ENCODE results near the gene TCP1. TPM values are rescaled to one million over a fixed set of nuclear protein-coding genes. Genes with fewer than 3 reads are reported as not detected.
"Not testable (repeated sequence)": the region's sequence is repeated elsewhere in the genome, so short reads cannot be mapped to it uniquely, and the experiment has no call there.

TCP1 gene
- total RNA-seq, 3 donors from 2014 or later, result 119 to 151 (median 137) TPM

GRCh38 chr6:159751448-159751847, 38.0 kb downstream of the TCP1 start:
- H3K27me3 ChIP-seq, result no peaks in the 10 kb centered on the region
- no peak for DNase-seq (ENCODE audit: low spot score in 2 of 2)
- H3K36me3 ChIP-seq, result peaks cover 8% of the 10 kb centered on the region
- no peak overlapping the region for H3K4me3 ChIP-seq
- no peak overlapping the region for H3K27ac ChIP-seq
- intact Hi-C loops (cut with DNase I; ENCODE audit: low total_unique reads), result no loop called here
- H3K9me3 ChIP-seq, result no peaks in the 10 kb centered on the region
- TF ChIP-seq POLR2AphosphoS5 (IDR thresholded peaks at IDR 0.05) (no peak), CTCF (IDR thresholded peaks at IDR 0.05) (no peak), POLR2A (IDR thresholded peaks at IDR 0.05) (no peak)
- H3K4me1 ChIP-seq, result peaks cover 0 to 4% of the 10 kb centered on the region in 2 donors

GRCh38 chr6:159748127-159748526, 41.3 kb downstream of the TCP1 start:
- not testable (repeated sequence) for H3K27ac ChIP-seq; H3K4me1 ChIP-seq; H3K27me3 ChIP-seq; H3K4me3 ChIP-seq; H3K9me3 ChIP-seq; DNase-seq (ENCODE audit: low spot score in 2 of 2)
- H3K36me3 ChIP-seq, result peaks cover 25% of the 10 kb centered on the region
- intact Hi-C loops (cut with DNase I; ENCODE audit: low total_unique reads), result loop anchor here (10.0 kb wide), 1 partner anchor 777 kb away; no protein-coding TSS in a partner anchor

GRCh38 chr6:159746759-159747158, 42.6 kb downstream of the TCP1 start:
- Histone ChIP-seq H3K4me3 (no peak overlapping the region), H3K27me3 (no peaks in the 10 kb centered on the region), H3K4me1 (no peaks in the 10 kb centered on the region), H3K36me3 (peaks cover 32% of the 10 kb centered on the region), H3K27ac (no peak overlapping the region), H3K9me3 (no peaks in the 10 kb centered on the region)
- intact Hi-C loops (cut with DNase I; ENCODE audit: low total_unique reads), result loop anchor here (2.0 to 10.0 kb wide), 2 partner anchors 48 to 778 kb away; no protein-coding TSS in a partner anchor
- TF ChIP-seq POLR2AphosphoS5 (IDR thresholded peaks at IDR 0.05) (no peak), CTCF (IDR thresholded peaks at IDR 0.05) (no peak)
- no peak for DNase-seq (ENCODE audit: low spot score in 2 of 2)

- DNase-seq (ENCODE audit: low spot score in 2 of 2), result no peak
- Histone ChIP-seq H3K36me3 (peaks cover 32% of the 10 kb centered on the region), H3K4me1 (no peaks in the 10 kb centered on the region), H3K9me3 (no peaks in the 10 kb centered on the region), H3K4me3 (no peak overlapping the region), H3K27ac (no peak overlapping the region), H3K27me3 (no peaks in the 10 kb centered on the region)
- intact Hi-C loops (cut with DNase I; ENCODE audit: low total_unique reads), result loop anchor here (10.0 kb wide), 1 partner anchor 780 kb away; no protein-coding TSS in a partner anchor
- TF ChIP-seq POLR2A (IDR thresholded peaks at IDR 0.05), result no peak
- TF ChIP-seq POLR2AphosphoS5 (IDR thresholded peaks at IDR 0.05), result no peak
- no peak for TF ChIP-seq CTCF (IDR thresholded peaks at IDR 0.05)
Measured at GRCh38 chr6:159745081-159745480, 44.3 kb downstream of the TCP1 start.

GRCh38 chr6:159742165-159742564, 47.2 kb downstream of the TCP1 start:
- Histone ChIP-seq H3K4me3 (no peak overlapping the region), H3K9me3 (no peaks in the 10 kb centered on the region), H3K27me3 (no peaks in the 10 kb centered on the region), H3K36me3 (peaks cover 32% of the 10 kb centered on the region), H3K27ac (no peak overlapping the region), H3K4me1 (no peaks in the 10 kb centered on the region)
- no peak for DNase-seq (ENCODE audit: low spot score in 2 of 2)
- TF ChIP-seq CTCF (IDR thresholded peaks at IDR 0.05) (no peak), POLR2AphosphoS5 (IDR thresholded peaks at IDR 0.05) (no peak), POLR2A (IDR thresholded peaks at IDR 0.05) (no peak)
- intact Hi-C loops (cut with DNase I; ENCODE audit: low total_unique reads), result loop anchor here (10.0 kb wide), 1 partner anchor 783 kb away; no protein-coding TSS in a partner anchor

- TF ChIP-seq POLR2A (IDR thresholded peaks at IDR 0.05), result no peak
- TF ChIP-seq POLR2AphosphoS5 (IDR thresholded peaks at IDR 0.05), result no peak
- TF ChIP-seq CTCF (IDR thresholded peaks at IDR 0.05), result no peak
- H3K4me1 ChIP-seq, result no peaks in the 10 kb centered on the region
- no peaks in the 10 kb centered on the region for H3K9me3 ChIP-seq
- H3K27ac ChIP-seq, result no peak overlapping the region
- no peak for DNase-seq (ENCODE audit: low spot score in 2 of 2)
- H3K36me3 ChIP-seq, result peaks cover 15% of the 10 kb centered on the region
- intact Hi-C loops (cut with DNase I; ENCODE audit: low total_unique reads), result no loop called here
- H3K27me3 ChIP-seq, result no peaks in the 10 kb centered on the region
- H3K4me3 ChIP-seq, result no peak overlapping the region
Measured at GRCh38 chr6:159739341-159739740, 50.1 kb downstream of the TCP1 start.

Measured in breast epithelium (tissue), 4 donors.